Immature natural killer cell (primary cell): Measurements from ENCODE around the gene ZNF394. TPM values are rescaled to one million over a fixed set of nuclear protein-coding genes. Genes with fewer than 3 reads are reported as not detected.
A peak's percentile ranks its signal among the peaks of the same experiment; 100 is the strongest.
"Not testable (repeated sequence)": the region's sequence is repeated elsewhere in the genome, so short reads cannot be mapped to it uniquely, and the experiment has no call there.

ENCODE experiments used
- DNase-seq, 3 donors: peaks; one replicate each; pipeline ENCODE4 v3.0.0; 2022; ENCODE audit warnings: mixed read lengths in 1 of 3
- H3K27ac Mint-ChIP-seq, 6 donors: one replicate each; pipeline ENCODE4 v1.8.0; 2020; ENCODE audit warnings: mixed read lengths in 6 of 6, mild to moderate bottlenecking in 5 of 6, inconsistent platforms in 4 of 6, moderate library complexity in 3 of 6
- H3K27me3 Mint-ChIP-seq, 3 donors: one replicate each; pipeline ENCODE4 v1.8.0; 2020 to 2021; ENCODE audit warnings: low read depth in 3 of 3, mild to moderate bottlenecking in 3 of 3, mixed read lengths in 3 of 3, moderate library complexity in 3 of 3, inconsistent platforms in 1 of 3
- H3K36me3 Mint-ChIP-seq, 3 donors: one replicate each; pipeline ENCODE4 v1.8.0; 2020; ENCODE audit warnings: mixed read lengths in 3 of 3, inconsistent platforms in 2 of 3, mild to moderate bottlenecking in 2 of 3
- H3K4me1 Mint-ChIP-seq, 2 donors: one replicate each; pipeline ENCODE4 v1.8.0; 2020; ENCODE audit warnings: inconsistent platforms in 2 of 2, mild to moderate bottlenecking in 2 of 2, mixed read lengths in 2 of 2, moderate library complexity in 1 of 2
- H3K4me3 Mint-ChIP-seq, 5 donors: one replicate each; pipeline ENCODE4 v1.8.0; 2020; ENCODE audit warnings: mild to moderate bottlenecking in 5 of 5, mixed read lengths in 5 of 5, inconsistent platforms in 3 of 5, moderate library complexity in 3 of 5
- H3K9me3 Mint-ChIP-seq, 6 donors: one replicate each; pipeline ENCODE4 v1.8.0; 2020; ENCODE audit warnings: mild to moderate bottlenecking in 6 of 6, mixed read lengths in 6 of 6, inconsistent platforms in 4 of 6, moderate library complexity in 3 of 6
- polyA plus RNA-seq, 3 donors: library from polyadenylated mRNA; unstranded; fragments of 300-500 nt; fragmentation: Illumina TruSeq; gene quantifications; one replicate each; pipeline ENCODE4 v1.2.3, GENCODE V29; 2021

The ZNF394 gene
- polyA plus RNA-seq, 3 donors from 2014 or later: 68.6 to 91.7 (median 76.0) TPM

GRCh38 chr7:99505324-99505662, 5.2 kb upstream of the ZNF394 start:
- H3K4me1 Mint-ChIP-seq: peaks cover 32 to 34% of the 10 kb centered on the region in 2 donors
- DNase-seq: no peak
- peak overlapping the region; percentile 88 to 100 (median 98) for H3K27ac Mint-ChIP-seq
- H3K9me3 Mint-ChIP-seq: no peaks in the 10 kb centered on the region
- no peaks in the 10 kb centered on the region for H3K36me3 Mint-ChIP-seq
- peaks cover 4 to 9% (median 5%) of the 10 kb centered on the region in 3 donors for H3K27me3 Mint-ChIP-seq
- peak overlapping the region; percentile 87 to 100 (median 97) for H3K4me3 Mint-ChIP-seq

- H3K36me3 Mint-ChIP-seq: peaks cover 0 to 3% (median 3%) of the 10 kb centered on the region in 3 donors
- DNase-seq: peak; percentile 96 to 97 (median 97)
- peak within 1 kb of the TSS; percentile 87 to 100 (median 97) for H3K4me3 Mint-ChIP-seq
- peaks cover 37 to 39% of the 10 kb centered on the region in 2 donors for H3K4me1 Mint-ChIP-seq
- peaks cover 7 to 12% (median 10%) of the 10 kb centered on the region in 3 donors for H3K27me3 Mint-ChIP-seq
- H3K9me3 Mint-ChIP-seq: no peaks in the 10 kb centered on the region
- H3K27ac Mint-ChIP-seq: peak within 1 kb of the TSS; percentile 88 to 100 (median 98)
Measured at GRCh38 chr7:99504603-99505323, 4.7 kb upstream of the ZNF394 start, which contains the start of gene ZKSCAN5. Gene ZKSCAN5, plus strand, starts transcription at chr7:99504662. Its CDS starts 1,383 bp downstream, at chr7:99506045.

- H3K4me3 Mint-ChIP-seq: peak overlapping the region; percentile 87 to 100 (median 97)
- peaks cover 41 to 45% of the 10 kb centered on the region in 2 donors for H3K4me1 Mint-ChIP-seq
- H3K9me3 Mint-ChIP-seq: no peaks in the 10 kb centered on the region
- peak overlapping the region; percentile 88 to 100 (median 98) for H3K27ac Mint-ChIP-seq
- H3K27me3 Mint-ChIP-seq: peaks cover 12 to 14% (median 12%) of the 10 kb centered on the region in 3 donors
- H3K36me3 Mint-ChIP-seq: peaks cover 0 to 3% (median 3%) of the 10 kb centered on the region in 3 donors
- no peak for DNase-seq
Measured at GRCh38 chr7:99504281-99504602, 4.2 kb upstream of the ZNF394 start.

DNA sequence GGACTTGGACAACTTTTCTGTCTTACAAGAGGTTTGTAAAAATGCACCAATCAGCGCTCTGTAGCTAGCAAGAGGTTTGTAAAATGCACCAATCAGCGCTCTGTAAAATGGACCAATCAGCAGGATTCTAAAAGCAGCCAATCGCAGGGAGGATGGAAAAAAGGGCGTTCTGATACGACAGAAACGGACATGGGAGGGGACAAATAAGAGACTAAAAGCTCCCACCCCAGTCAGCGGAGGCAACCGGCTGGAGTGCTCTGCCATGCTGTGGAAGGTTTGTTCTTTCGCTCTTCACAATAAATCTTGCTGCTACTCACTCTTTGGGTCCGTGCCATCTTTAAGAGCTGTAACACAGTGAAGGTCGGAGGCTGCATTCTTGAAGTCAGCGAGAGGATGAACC, 1.2 kb upstream of the ZNF394 start:
- Mint-ChIP-seq H3K27ac (peak overlapping the region; percentile 55 to 96 (median 61)), H3K4me1 (peaks cover 52 to 61% of the 10 kb centered on the region in 2 donors), H3K4me3 (peak overlapping the region; percentile 96 to 100 (median 98)), H3K36me3 (peaks cover 9 to 12% (median 9%) of the 10 kb centered on the region in 3 donors), H3K27me3 (peaks cover 12 to 19% (median 12%) of the 10 kb centered on the region in 3 donors)
- DNase-seq, H3K9me3 Mint-ChIP-seq: not testable (repeated sequence)

GRCh38 chr7:99500637-99501009, 542 bp upstream of the ZNF394 start:
- H3K4me1 Mint-ChIP-seq: peaks cover 49 to 58% of the 10 kb centered on the region in 2 donors
- H3K4me3 Mint-ChIP-seq: peak overlapping the region; percentile 96 to 100 (median 98)
- no peak for DNase-seq
- H3K9me3 Mint-ChIP-seq: no peaks in the 10 kb centered on the region
- peaks cover 9 to 16% (median 11%) of the 10 kb centered on the region in 3 donors for H3K36me3 Mint-ChIP-seq
- peaks cover 12 to 19% (median 14%) of the 10 kb centered on the region in 3 donors for H3K27me3 Mint-ChIP-seq
- peak overlapping the region; percentile 96 to 100 (median 99) for H3K27ac Mint-ChIP-seq

DNA sequence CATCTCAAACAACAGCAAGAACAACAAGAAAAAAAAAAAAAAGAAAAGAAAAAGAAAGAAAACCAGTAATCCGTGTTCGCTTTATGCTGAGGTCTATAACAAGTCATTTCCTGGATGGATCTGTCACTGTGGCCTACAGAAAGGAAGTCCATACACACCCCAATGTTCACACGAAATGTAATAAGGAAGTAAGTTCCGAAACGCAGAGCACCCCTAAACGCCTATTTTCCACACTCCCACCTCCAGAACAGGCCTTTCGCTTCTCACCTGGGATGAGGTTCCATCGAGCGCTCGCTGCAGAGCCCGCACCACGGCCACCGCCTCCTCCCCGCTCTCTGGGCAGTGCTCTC, 735 bp downstream of the ZNF394 start:
- peak overlapping the region; percentile 96 to 100 (median 98) for H3K4me3 Mint-ChIP-seq
- peak; percentile 50 to 62 (median 59) for DNase-seq
- H3K27ac Mint-ChIP-seq: peak overlapping the region; percentile 96 to 100 (median 99)
- peaks cover 44 to 52% of the 10 kb centered on the region in 2 donors for H3K4me1 Mint-ChIP-seq
- H3K27me3 Mint-ChIP-seq: peaks cover 5 to 14% (median 8%) of the 10 kb centered on the region in 3 donors
- peaks cover 0 to 4% (median 2%) of the 10 kb centered on the region in 6 donors for H3K9me3 Mint-ChIP-seq
- peaks cover 12 to 23% (median 20%) of the 10 kb centered on the region in 3 donors for H3K36me3 Mint-ChIP-seq

DNA sequence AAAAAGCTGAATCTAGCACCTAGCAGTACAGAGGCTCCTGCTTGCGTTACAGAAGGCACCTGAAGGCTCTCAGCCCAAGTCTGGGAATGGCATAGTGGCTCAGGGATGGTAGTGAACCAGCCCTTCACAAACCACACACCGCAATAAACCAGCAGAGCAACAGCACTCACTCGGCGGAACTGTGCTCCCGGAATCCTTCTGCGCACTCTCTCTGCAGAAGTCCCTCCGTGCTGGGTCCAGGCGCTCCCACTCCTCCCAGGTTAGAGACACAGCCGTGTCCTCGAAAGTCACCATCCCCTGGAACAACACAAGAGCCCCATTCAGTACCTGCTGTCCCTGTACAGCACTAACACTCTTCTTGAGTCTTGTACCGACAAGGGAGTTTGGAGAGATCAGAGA, 1.5 kb downstream of the ZNF394 start:
- peak overlapping the region; percentile 96 to 100 (median 98) for H3K4me3 Mint-ChIP-seq
- no peak for DNase-seq
- H3K4me1 Mint-ChIP-seq: peaks cover 44 to 54% of the 10 kb centered on the region in 2 donors
- H3K36me3 Mint-ChIP-seq: peaks cover 20 to 31% (median 28%) of the 10 kb centered on the region in 3 donors
- H3K27ac Mint-ChIP-seq: peak overlapping the region; percentile 96 to 100 (median 99)
- peaks cover 4 to 14% (median 8%) of the 10 kb centered on the region in 3 donors for H3K27me3 Mint-ChIP-seq
- H3K9me3 Mint-ChIP-seq: peaks cover 3 to 12% (median 10%) of the 10 kb centered on the region in 6 donors

- Mint-ChIP-seq H3K9me3 (peaks cover 3 to 18% (median 14%) of the 10 kb centered on the region in 6 donors), H3K27me3 (peaks cover 4 to 14% (median 8%) of the 10 kb centered on the region in 3 donors), H3K27ac (peak overlapping the region; percentile 69 to 100 (median 97)), H3K4me1 (peaks cover 42 to 60% of the 10 kb centered on the region in 2 donors), H3K36me3 (peaks cover 25 to 37% (median 34%) of the 10 kb centered on the region in 3 donors), H3K4me3 (peak overlapping the region; percentile 96 to 100 (median 98))
- DNase-seq: no peak
Measured at GRCh38 chr7:99497766-99498545, 2.1 kb downstream of the ZNF394 start.

GRCh38 chr7:99493823-99494222, 6.3 kb downstream of the ZNF394 start:
- Mint-ChIP-seq H3K4me3 (no peak overlapping the region), H3K27me3 (peaks cover 0 to 7% (median 3%) of the 10 kb centered on the region in 3 donors), H3K36me3 (peaks cover 32 to 50% (median 49%) of the 10 kb centered on the region in 3 donors), H3K4me1 (peaks cover 23 to 36% of the 10 kb centered on the region in 2 donors), H3K27ac (no peak overlapping the region), H3K9me3 (peaks cover 3 to 21% (median 16%) of the 10 kb centered on the region in 6 donors)
- no peak for DNase-seq

- no peak overlapping the region for H3K4me3 Mint-ChIP-seq
- peaks cover 5 to 11% of the 10 kb centered on the region in 2 donors for H3K4me1 Mint-ChIP-seq
- peak overlapping the region in 2 of 6 donors; percentile 22 to 65 for H3K27ac Mint-ChIP-seq
- peaks cover 3 to 21% (median 16%) of the 10 kb centered on the region in 6 donors for H3K9me3 Mint-ChIP-seq
- H3K36me3 Mint-ChIP-seq: peaks cover 31 to 38% (median 37%) of the 10 kb centered on the region in 3 donors
- peaks cover 0 to 2% (median 1%) of the 10 kb centered on the region in 3 donors for H3K27me3 Mint-ChIP-seq
- no peak for DNase-seq
Measured at GRCh38 chr7:99490878-99491277, 9.2 kb downstream of the ZNF394 start.

- no peak for DNase-seq
- H3K36me3 Mint-ChIP-seq: peaks cover 28 to 29% (median 28%) of the 10 kb centered on the region in 3 donors
- peaks cover 5 to 11% of the 10 kb centered on the region in 2 donors for H3K4me1 Mint-ChIP-seq
- peaks cover 3 to 16% (median 11%) of the 10 kb centered on the region in 6 donors for H3K9me3 Mint-ChIP-seq
- H3K4me3 Mint-ChIP-seq: no peak overlapping the region
- no peak overlapping the region for H3K27ac Mint-ChIP-seq
- H3K27me3 Mint-ChIP-seq: peaks cover 1 to 2% (median 2%) of the 10 kb centered on the region in 3 donors
Measured at GRCh38 chr7:99489235-99489634, 10.8 kb downstream of the ZNF394 start.

GRCh38 chr7:99485094-99485493, 15.0 kb downstream of the ZNF394 start:
- H3K4me1 Mint-ChIP-seq: no peaks in the 10 kb centered on the region
- DNase-seq: no peak
- H3K36me3 Mint-ChIP-seq: peaks cover 0 to 13% (median 8%) of the 10 kb centered on the region in 3 donors
- H3K27ac Mint-ChIP-seq: peak overlapping the region in 1 of 6 donors; percentile 30
- no peak overlapping the region for H3K4me3 Mint-ChIP-seq
- H3K9me3 Mint-ChIP-seq: no peaks in the 10 kb centered on the region
- peaks cover 0 to 2% (median 1%) of the 10 kb centered on the region in 3 donors for H3K27me3 Mint-ChIP-seq
